Colonic mucosa (tissue), 4 donors: ENCODE data around the gene GPC1. TPM values are rescaled to one million over a fixed set of nuclear protein-coding genes. Genes with fewer than 3 reads are reported as not detected.

ENCODE experiments used
- DNase-seq: peaks from one replicate; pipeline ENCODE4 v3.0.0-alpha.2; 2020
- H3K27ac ChIP-seq: fragments of 200-600 bp; one replicate; pipeline ENCODE4 v1.8.0; 2021
- H3K27me3 ChIP-seq: fragments of 200-600 bp; one replicate; pipeline ENCODE4 v1.8.0; 2021
- H3K36me3 ChIP-seq: fragments of 200-600 bp; one replicate; pipeline ENCODE4 v1.8.0; 2021
- H3K4me1 ChIP-seq: fragments of 200-600 bp; one replicate; pipeline ENCODE4 v1.8.0; 2021; ENCODE audit warnings: mild to moderate bottlenecking
- H3K4me3 ChIP-seq: fragments of 200-600 bp; one replicate; pipeline ENCODE4 v1.8.0; 2021
- H3K9ac ChIP-seq, 2 donors: one replicate each; pipeline ENCODE4 v1.7.0; 2013; ENCODE audit warnings: control low read depth in 2 of 2, low read depth in 2 of 2, low read length in 2 of 2
- H3K9me3 ChIP-seq: fragments of 200-600 bp; one replicate; pipeline ENCODE4 v1.8.0; 2021
- intact Hi-C: fragments of 100-400 bp; cut with DNase I; formaldehyde crosslinking; loops from one replicate; pipeline ENCODE4 v1.14.1; 2022
- total RNA-seq, 2 donors: library from RNA; stranded (reverse); fragmentation: NEBNext Ultra II Directional in 1 of 2; extraction: Animal tissue kit (Norgen Biotek cat#: 25700) in 1 of 2; gene quantifications; one replicate each; pipeline ENCODE4 v1.2.1, GENCODE V29; 2021
- TF ChIP-seq, protein P1 (sequence below): fragments of 200-600 bp; IDR thresholded peaks from one replicate; pipeline ENCODE4 v1.8.0; 2022; ENCODE audit warnings: antibody characterized with exemption, mild to moderate bottlenecking
- donor health status: healthy.
- donor health status: DM: no; HTN: no; CAD: no.
- donor health status: DM: no; HTN: no; CAD: no.

GPC1 gene
- total RNA-seq, 2 donors from 2014 or later = 19.0 to 23.1 TPM

DNA sequence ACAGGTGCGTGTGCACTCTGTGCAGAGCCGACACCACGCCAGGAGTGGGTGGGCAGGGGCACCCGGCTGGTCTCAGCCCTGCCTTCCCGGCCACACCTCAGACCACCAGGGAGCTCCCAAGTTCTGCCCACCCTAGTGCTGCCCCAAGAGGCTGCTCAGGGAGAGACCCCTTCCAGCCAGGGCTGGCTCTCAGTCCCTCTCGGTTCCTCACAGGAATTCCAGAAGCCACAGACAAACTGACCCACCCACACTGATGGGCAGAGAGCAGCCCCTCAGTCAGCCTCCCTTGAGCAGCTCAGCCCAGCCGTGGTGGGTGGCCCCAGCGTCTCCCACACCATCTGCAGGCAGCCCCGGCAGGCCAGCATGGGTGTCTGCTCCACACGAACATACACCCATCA is 33.8 kb downstream of the GPC1 start:
- no peak overlapping the region for H3K27ac ChIP-seq
- no peak overlapping the region for H3K9ac ChIP-seq
- DNase-seq = peak; percentile 12
- no peaks in the 10 kb centered on the region for H3K36me3 ChIP-seq
- no peaks in the 10 kb centered on the region for H3K9me3 ChIP-seq
- no peaks in the 10 kb centered on the region for H3K27me3 ChIP-seq
- intact Hi-C loops = no loop called here
- no peaks in the 10 kb centered on the region for H3K4me1 ChIP-seq
- H3K4me3 ChIP-seq = no peak overlapping the region
- TF ChIP-seq, protein P1, sequence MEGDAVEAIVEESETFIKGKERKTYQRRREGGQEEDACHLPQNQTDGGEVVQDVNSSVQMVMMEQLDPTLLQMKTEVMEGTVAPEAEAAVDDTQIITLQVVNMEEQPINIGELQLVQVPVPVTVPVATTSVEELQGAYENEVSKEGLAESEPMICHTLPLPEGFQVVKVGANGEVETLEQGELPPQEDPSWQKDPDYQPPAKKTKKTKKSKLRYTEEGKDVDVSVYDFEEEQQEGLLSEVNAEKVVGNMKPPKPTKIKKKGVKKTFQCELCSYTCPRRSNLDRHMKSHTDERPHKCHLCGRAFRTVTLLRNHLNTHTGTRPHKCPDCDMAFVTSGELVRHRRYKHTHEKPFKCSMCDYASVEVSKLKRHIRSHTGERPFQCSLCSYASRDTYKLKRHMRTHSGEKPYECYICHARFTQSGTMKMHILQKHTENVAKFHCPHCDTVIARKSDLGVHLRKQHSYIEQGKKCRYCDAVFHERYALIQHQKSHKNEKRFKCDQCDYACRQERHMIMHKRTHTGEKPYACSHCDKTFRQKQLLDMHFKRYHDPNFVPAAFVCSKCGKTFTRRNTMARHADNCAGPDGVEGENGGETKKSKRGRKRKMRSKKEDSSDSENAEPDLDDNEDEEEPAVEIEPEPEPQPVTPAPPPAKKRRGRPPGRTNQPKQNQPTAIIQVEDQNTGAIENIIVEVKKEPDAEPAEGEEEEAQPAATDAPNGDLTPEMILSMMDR = no peak

DNA sequence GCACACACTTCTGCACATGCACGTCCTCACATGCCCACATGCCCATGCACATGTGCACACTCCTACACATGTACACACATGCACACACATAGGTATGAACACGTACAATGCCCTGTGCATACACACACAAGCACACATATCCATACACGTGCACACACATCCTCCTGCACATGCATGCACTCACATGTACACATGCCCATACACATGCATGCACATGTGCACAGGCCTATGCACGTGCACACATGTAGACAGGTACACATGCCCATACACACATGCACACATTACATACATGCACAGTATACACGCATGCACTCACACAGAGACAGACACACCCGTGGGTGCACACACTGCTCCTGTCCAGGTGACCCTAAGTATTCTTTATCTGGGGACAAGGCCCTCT is 34.3 kb downstream of the GPC1 start:
- H3K4me3 ChIP-seq = no peak overlapping the region
- H3K27me3 ChIP-seq = no peaks in the 10 kb centered on the region
- DNase-seq = no peak
- no peak overlapping the region for H3K9ac ChIP-seq
- H3K9me3 ChIP-seq = no peaks in the 10 kb centered on the region
- intact Hi-C loops = no loop called here
- H3K36me3 ChIP-seq = no peaks in the 10 kb centered on the region
- H3K27ac ChIP-seq = no peak overlapping the region
- no peaks in the 10 kb centered on the region for H3K4me1 ChIP-seq
- TF ChIP-seq, protein P1 = no peak

DNA sequence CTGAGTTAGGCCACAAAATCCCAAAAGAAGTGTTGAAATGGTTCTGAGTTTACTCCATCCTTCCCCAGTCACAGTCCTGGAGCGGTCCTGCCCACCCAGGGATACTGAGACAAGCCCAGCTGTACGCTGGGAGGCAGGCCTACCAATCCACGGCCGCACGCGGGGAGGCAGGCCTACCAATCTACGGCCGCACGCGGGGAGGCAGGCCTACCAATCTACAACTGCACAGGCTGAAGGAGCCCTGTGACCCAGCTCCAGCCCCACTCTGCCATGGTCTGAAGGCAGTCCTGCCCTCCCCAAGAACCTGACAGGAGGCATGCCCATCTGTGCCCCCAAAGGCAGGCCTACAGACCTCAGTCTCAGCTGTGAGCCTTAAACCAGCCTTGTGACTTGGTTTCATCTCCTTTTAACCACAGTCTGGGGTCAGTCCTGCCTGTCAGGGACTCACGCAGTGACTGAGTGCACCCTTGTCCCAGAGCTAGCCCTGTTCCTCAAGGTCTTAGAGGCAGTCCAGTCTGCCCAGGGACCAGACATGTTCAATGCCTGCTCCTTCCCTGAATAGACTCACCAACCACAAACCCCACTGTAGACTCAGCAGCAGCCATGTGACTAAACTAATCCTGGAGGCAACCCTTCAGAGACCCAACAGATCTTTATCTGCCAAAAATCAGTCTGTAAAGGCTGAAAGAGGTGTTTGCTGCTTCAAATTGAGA is 36.8 kb downstream of the GPC1 start:
- Histone ChIP-seq H3K4me3 (no peak overlapping the region), H3K9ac (no peak overlapping the region), H3K4me1 (no peaks in the 10 kb centered on the region), H3K27ac (no peak overlapping the region), H3K36me3 (no peaks in the 10 kb centered on the region), H3K9me3 (no peaks in the 10 kb centered on the region), H3K27me3 (no peaks in the 10 kb centered on the region)
- intact Hi-C loops = no loop called here
- TF ChIP-seq, protein P1 = no peak
- DNase-seq = no peak

DNA sequence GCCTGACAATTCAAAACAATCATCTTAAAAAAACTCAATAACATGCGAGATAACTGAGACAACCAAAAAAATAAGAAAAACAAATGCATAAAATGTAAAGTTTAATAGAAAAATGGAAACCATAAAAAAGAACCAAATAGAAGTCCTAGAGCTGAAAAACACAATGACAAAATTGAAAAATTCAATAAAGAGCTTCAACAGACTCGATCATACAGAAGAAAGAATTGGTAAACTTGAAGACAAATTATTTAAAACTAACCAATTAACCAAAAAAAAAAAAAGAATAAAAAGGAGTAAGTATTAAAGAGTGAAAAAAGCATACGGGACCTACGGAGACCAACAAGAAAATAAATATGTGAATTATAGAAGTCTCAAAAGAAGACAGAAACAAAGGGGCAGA is 37.7 kb downstream of the GPC1 start:
- H3K36me3 ChIP-seq = no peaks in the 10 kb centered on the region
- H3K27me3 ChIP-seq = no peaks in the 10 kb centered on the region
- intact Hi-C loops = no loop called here
- H3K27ac ChIP-seq = no peak overlapping the region
- DNase-seq = no peak
- TF ChIP-seq, protein P1 = no peak
- no peak overlapping the region for H3K4me3 ChIP-seq
- H3K9me3 ChIP-seq = no peaks in the 10 kb centered on the region
- H3K9ac ChIP-seq = no peak overlapping the region
- no peaks in the 10 kb centered on the region for H3K4me1 ChIP-seq

DNA sequence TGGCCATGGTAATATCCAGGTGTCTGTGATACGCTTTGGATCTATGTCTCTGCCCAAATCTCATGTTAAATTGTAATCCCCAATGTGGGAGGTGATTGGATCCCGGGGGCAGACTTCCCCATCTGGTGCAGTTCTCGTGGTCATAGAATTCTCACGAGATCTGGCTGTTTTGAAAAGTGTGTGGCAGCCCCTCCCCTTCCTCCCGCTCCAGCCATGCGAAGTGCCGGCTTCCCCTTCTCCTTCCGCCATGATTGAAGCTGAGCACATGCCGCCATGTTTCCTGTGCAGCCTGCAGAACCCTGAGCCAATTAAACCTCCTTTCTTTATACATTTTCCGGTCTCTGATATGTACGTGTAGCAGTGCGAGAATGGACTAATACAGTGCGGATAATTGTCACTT is 42.5 kb downstream of the GPC1 start:
- Histone ChIP-seq H3K9me3 (no peaks in the 10 kb centered on the region), H3K4me3 (no peak overlapping the region), H3K36me3 (no peaks in the 10 kb centered on the region), H3K27ac (no peak overlapping the region), H3K27me3 (no peaks in the 10 kb centered on the region), H3K4me1 (no peaks in the 10 kb centered on the region), H3K9ac (no peak overlapping the region)
- TF ChIP-seq, protein P1 = no peak
- intact Hi-C loops = no loop called here
- DNase-seq = no peak
